HEK293T (cell line): ENCODE results near the gene DNAH14.
A peak's percentile ranks its signal among the peaks of the same experiment; 100 is the strongest.

ENCODE experiments used
- CTCF ChIA-PET: fragments of 350-600 bp; formaldehyde crosslinking; extraction: SDS; loops from one replicate; lab custom pipeline; 2021; ENCODE audit warnings: antibody characterized with exemption, inconsistent platforms; lab: Yijun Ruan, JAX
- POLR2A ChIA-PET: fragments of 350-600 bp; formaldehyde crosslinking; extraction: SDS; loops from one replicate; lab custom pipeline; 2020; ENCODE audit warnings: antibody characterized with exemption, inconsistent platforms; lab: Yijun Ruan, JAX
- DNase-seq: peaks from one replicate; pipeline ENCODE4 v3.0.0; 2012; ENCODE audit warnings: mixed read lengths; ENCODE audit errors: extremely low spot score
- ARNT ChIP-seq: fragments of 450-650 bp; IDR thresholded peaks from 2 replicates; pipeline ENCODE4 v1.6.1; 2017; ENCODE audit warnings: mild to moderate bottlenecking
- BHLHE40 ChIP-seq: fragments of 450-650 bp; IDR thresholded peaks from 2 replicates; pipeline ENCODE4 v1.6.1; 2016; ENCODE audit warnings: mild to moderate bottlenecking, moderate library complexity, borderline replicate concordance
- CTBP1 ChIP-seq: fragments of 450-650 bp; IDR thresholded peaks from 2 replicates; pipeline ENCODE4 v1.6.1; 2016; ENCODE audit warnings: borderline replicate concordance
- ELF4 ChIP-seq: fragments of 450-650 bp; IDR thresholded peaks from 2 replicates; pipeline ENCODE4 v1.6.1; 2017; ENCODE audit warnings: antibody characterized with exemption
- FOXA1 ChIP-seq: fragments of 450-650 bp; IDR thresholded peaks from 2 replicates; pipeline ENCODE4 v1.6.1; 2016; ENCODE audit warnings: mild to moderate bottlenecking
- FOXK2 ChIP-seq: fragments of 450-650 bp; IDR thresholded peaks from 2 replicates; pipeline ENCODE4 v1.6.1; 2016; ENCODE audit warnings: mild to moderate bottlenecking
- FOXM1 ChIP-seq: fragments of 450-650 bp; IDR thresholded peaks from 2 replicates; pipeline ENCODE4 v1.6.1; 2017; ENCODE audit warnings: mild to moderate bottlenecking, borderline replicate concordance
- HDGF ChIP-seq: fragments of 450-650 bp; IDR thresholded peaks from 2 replicates; pipeline ENCODE4 v1.6.1; 2017; ENCODE audit warnings: antibody characterized with exemption, borderline replicate concordance
- L3MBTL2 ChIP-seq: fragments of 450-650 bp; conservative IDR thresholded peaks from 2 replicates; pipeline ENCODE4 v1.6.1; 2016; ENCODE audit warnings: mild to moderate bottlenecking
- LEF1 ChIP-seq: fragments of 450-650 bp; IDR thresholded peaks from 2 replicates; pipeline ENCODE4 v1.6.1; 2017; ENCODE audit warnings: mild to moderate bottlenecking, borderline replicate concordance
- NFRKB ChIP-seq: fragments of 450-650 bp; IDR thresholded peaks from 2 replicates; pipeline ENCODE4 v1.6.1; 2016; ENCODE audit warnings: mild to moderate bottlenecking, moderate library complexity
- SP1 ChIP-seq: fragments of 450-650 bp; IDR thresholded peaks from 2 replicates; pipeline ENCODE4 v1.6.1; 2017
- SUZ12 ChIP-seq: fragments of 450-650 bp; IDR thresholded peaks from 2 replicates; pipeline ENCODE4 v1.6.1; 2016; ENCODE audit warnings: mild to moderate bottlenecking
- TARDBP ChIP-seq: fragments of 450-650 bp; IDR thresholded peaks from 2 replicates; pipeline ENCODE4 v1.6.1; 2016
- ZNF384 ChIP-seq: fragments of 450-650 bp; IDR thresholded peaks from 2 replicates; pipeline ENCODE4 v1.6.1; 2016
- TF ChIP-seq, protein P1 (sequence below): fragments of 450-650 bp; IDR thresholded peaks from 2 replicates; pipeline ENCODE4 v1.6.1; 2016

Gene DNAH14

DNA sequence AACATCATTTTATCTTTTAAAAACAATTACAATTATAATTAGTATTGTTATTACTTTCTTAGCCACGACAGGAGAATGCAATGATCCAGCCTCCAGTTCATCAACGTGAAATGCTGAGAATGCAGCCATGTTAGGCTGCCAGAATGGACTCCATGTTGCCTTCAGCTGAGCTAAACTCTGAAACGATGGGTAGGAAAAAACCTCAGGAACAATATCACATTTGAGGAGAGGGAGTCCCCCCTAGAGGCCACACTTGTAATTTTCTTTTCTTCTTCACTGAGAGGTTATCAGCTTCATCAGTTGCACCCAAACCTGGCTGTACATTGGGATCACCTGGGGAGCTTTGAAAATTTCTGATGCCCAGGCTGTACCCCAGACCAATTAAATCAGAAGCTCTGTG, 34.6 kb upstream of the DNAH14 start:
- TF ChIP-seq LEF1, result no peak
- no peak for TF ChIP-seq BHLHE40
- no peak for TF ChIP-seq L3MBTL2
- TF ChIP-seq, protein P1, sequence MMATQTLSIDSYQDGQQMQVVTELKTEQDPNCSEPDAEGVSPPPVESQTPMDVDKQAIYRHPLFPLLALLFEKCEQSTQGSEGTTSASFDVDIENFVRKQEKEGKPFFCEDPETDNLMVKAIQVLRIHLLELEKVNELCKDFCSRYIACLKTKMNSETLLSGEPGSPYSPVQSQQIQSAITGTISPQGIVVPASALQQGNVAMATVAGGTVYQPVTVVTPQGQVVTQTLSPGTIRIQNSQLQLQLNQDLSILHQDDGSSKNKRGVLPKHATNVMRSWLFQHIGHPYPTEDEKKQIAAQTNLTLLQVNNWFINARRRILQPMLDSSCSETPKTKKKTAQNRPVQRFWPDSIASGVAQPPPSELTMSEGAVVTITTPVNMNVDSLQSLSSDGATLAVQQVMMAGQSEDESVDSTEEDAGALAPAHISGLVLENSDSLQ, result no peak
- no peak for TF ChIP-seq SUZ12
- no peak for TF ChIP-seq FOXA1
- TF ChIP-seq ZNF384, result no peak
- no peak for TF ChIP-seq NFRKB
- TF ChIP-seq FOXK2, result no peak
- no peak for TF ChIP-seq HDGF
- no peak for TF ChIP-seq ELF4
- TF ChIP-seq CTBP1, result no peak
- no peak for TF ChIP-seq SP1
- no peak for TF ChIP-seq FOXM1
- no peak for TF ChIP-seq TARDBP
- TF ChIP-seq ARNT, result no peak
- ChIA-PET CTCF (interaction anchor here (0.5 to 2.2 kb wide), 12 partner anchors 11 to 401 kb away, joined by 3 to 7 read pairs (median 3); no protein-coding TSS in a partner anchor), POLR2A (interaction anchor here (1.2 kb wide), 1 partner anchor 28 kb away, joined by 3 read pairs; no protein-coding TSS in a partner anchor)
- peak; percentile 59 for DNase-seq

DNA sequence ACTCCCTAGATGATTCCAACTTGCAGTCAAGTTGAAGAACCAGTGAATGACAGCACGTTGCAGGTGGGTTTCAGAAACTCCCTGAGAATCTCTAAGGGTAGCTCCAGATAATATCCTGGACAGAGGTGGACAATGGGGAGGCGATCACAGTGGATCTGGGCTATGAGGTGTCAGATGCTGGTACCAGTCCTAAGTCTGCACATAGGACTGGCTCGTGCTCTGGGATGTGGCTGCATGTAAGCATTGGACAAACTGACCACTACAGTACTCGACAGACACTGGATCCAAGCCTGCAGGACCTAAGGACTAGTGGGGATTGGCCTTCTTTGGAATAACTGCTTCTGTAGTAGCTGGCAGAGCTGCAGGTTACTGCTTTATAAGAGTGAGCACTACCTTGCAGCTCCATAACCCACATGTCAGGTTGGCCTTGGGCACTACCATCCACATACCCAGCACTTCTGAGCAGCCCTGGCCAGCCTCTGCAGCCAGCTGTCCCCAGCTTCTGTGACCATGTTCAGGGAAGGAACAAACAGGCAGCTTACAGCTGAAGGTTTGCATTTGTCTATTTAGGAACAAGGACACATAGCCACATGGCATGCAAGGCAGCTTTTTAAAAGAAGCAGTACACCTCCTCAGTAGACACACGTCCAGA, 33.2 kb upstream of the DNAH14 start:
- TF ChIP-seq CTBP1, result no peak
- no peak for TF ChIP-seq BHLHE40
- TF ChIP-seq TARDBP, result no peak
- no peak for TF ChIP-seq NFRKB
- no peak for TF ChIP-seq FOXK2
- TF ChIP-seq FOXM1, result no peak
- CTCF ChIA-PET, result interaction anchor here (0.6 to 1.2 kb wide), 3 partner anchors 22 to 382 kb away, joined by 3 read pairs; no protein-coding TSS in a partner anchor

GRCh38 chr1:224897529-224898327, 31.7 kb upstream of the DNAH14 start:
- ChIA-PET CTCF (interaction anchor here (1.0 kb wide), 1 partner anchor 384 kb away, joined by 3 read pairs; no protein-coding TSS in a partner anchor), POLR2A (no interaction called here)
- no peak for DNase-seq
- TF ChIP-seq FOXA1, result no peak
- no peak for TF ChIP-seq NFRKB
- TF ChIP-seq CTBP1, result no peak
- TF ChIP-seq ARNT, result no peak
- no peak for TF ChIP-seq TARDBP
- TF ChIP-seq BHLHE40, result no peak
- no peak for TF ChIP-seq FOXM1

More for the DNA sequence above, 33.2 kb upstream of the DNAH14 start:
- POLR2A ChIA-PET, result no interaction called here
- no peak for DNase-seq

DNA sequence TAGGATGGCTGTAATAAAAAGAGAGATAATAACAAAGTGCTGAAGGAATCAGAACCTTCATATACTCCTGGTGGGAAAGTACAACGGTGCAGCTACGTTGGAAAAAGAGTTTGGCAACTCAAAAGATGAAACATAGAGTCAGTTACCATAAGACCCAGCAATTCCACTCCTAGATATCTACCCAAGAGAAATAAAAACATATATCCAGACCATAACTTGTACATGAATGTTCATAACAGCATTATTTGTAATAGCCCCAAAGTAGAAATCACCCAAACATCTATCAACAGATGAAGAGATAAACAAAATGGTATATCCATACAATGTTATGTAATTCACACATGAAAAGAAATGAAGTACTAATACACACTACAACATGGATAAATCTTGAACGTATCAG, 30.5 kb upstream of the DNAH14 start:
- ChIA-PET CTCF (interaction anchor here (0.7 kb wide), 1 partner anchor 1773 kb away, joined by 4 read pairs; no protein-coding TSS in a partner anchor), POLR2A (no interaction called here)
- DNase-seq, result no peak
- no peak for TF ChIP-seq L3MBTL2
- no peak for TF ChIP-seq SUZ12
- no peak for TF ChIP-seq ARNT
- TF ChIP-seq BHLHE40, result no peak
- TF ChIP-seq ZNF384, result no peak
- no peak for TF ChIP-seq TARDBP
- no peak for TF ChIP-seq CTBP1

GRCh38 chr1:224900062-224900630, 29.3 kb upstream of the DNAH14 start:
- TF ChIP-seq BHLHE40 (no peak), FOXK2 (no peak), ELF4 (no peak), L3MBTL2 (no peak), ARNT (no peak)
- ChIA-PET CTCF (interaction anchor here (0.5 kb wide), 1 partner anchor 568 kb away, joined by 7 read pairs; no protein-coding TSS in a partner anchor), POLR2A (no interaction called here)
- DNase-seq, result no peak

DNA sequence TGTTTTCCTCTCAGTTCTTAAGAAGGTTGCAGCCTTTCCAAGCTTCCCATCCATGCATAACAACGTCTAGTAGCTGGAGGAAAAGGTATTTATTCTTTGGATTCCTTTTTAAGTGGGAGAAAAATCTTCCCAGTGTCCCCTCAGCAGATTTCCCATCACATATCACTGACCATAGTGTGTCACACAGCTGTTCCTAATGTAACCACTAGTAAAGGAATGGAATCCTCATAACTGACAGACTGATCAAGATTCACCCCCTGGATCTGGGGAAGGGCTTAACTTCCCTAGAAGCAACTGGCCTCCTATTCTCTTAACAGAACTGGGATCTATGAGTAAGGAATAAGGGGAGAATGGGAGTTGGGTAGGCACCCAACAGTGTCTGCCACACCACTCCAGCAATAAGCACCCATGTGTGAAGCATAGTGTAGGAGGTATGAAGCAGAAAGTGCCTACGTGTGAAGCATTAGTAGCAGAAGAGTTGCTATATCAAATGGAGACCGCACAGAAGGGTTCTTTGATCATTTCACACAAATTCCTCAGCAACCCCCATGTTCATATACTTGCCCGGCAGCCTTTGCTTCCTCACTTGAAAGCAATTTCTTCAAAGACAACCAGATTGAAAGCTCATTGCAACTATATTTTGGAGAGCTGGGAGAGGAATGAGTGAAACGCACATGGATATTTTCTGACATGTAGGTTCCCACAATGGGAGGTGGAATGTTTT, 28.2 kb upstream of the DNAH14 start:
- CTCF ChIA-PET, result interaction anchor here (2.1 kb wide), 1 partner anchor 21 kb away, joined by 6 read pairs; no protein-coding TSS in a partner anchor
- POLR2A ChIA-PET, result no interaction called here

More for the DNA sequence above, 28.2 kb upstream of the DNAH14 start:
- no peak for DNase-seq
- TF ChIP-seq NFRKB (no peak), FOXA1 (no peak), ELF4 (no peak), SP1 (no peak), FOXM1 (no peak), L3MBTL2 (no peak), LEF1 (no peak), CTBP1 (no peak), ARNT (no peak), FOXK2 (no peak), SUZ12 (no peak)
- TF ChIP-seq, protein P1, result no peak
